Upper lobe of left lung (tissue), 4 donors: ENCODE results near the gene TNFSF13.

Experiments used
- CTCF ChIP-seq, 6 experiments: fragments of 450-650 bp in 4 of 6; fragments of 200-600 bp in 2 of 6; sonication (generic) in 2 of 6; IDR thresholded peaks; one replicate each; pipeline ENCODE4 v1.5.1; 2016 to 2019; ENCODE audit warnings: antibody characterized with exemption in 6 of 6
- POLR2A ChIP-seq, 4 donors: fragments of 450-650 bp; IDR thresholded peaks; one replicate each; pipeline ENCODE4 v1.5.1; 2016 to 2017; ENCODE audit warnings: antibody characterized with exemption in 4 of 4, mild to moderate bottlenecking in 2 of 4

- TF ChIP-seq CTCF (IDR thresholded peaks at IDR 0.05) = no peak
- no peak for TF ChIP-seq POLR2A (IDR thresholded peaks at IDR 0.05)
These were observed 46.4 kb upstream of the TNFSF13 start for GRCh38 chr17:7512105-7512504.
